ENCODE data around the gene ADIPOQ.

- TF ChIP-seq POLR2AphosphoS5 (IDR thresholded peaks at IDR 0.05; ENCODE audit: low read depth, low read length), result no peak
- TF ChIP-seq TAF1 (IDR thresholded peaks at IDR 0.05; ENCODE audit: low read depth, low read length), result no peak
Measured at GRCh38 chr3:186854146-186854545, 11.6 kb downstream of the ADIPOQ start.

Measured in GM12891 (cell line).